VCaP (cell line): Measurements from ENCODE around the gene ATXN2.
"Not testable (repeated sequence)": the region's sequence is repeated elsewhere in the genome, so short reads cannot be mapped to it uniquely, and the experiment has no call there.

ENCODE experiments used
- H3K27ac ChIP-seq: fragments of 450-650 bp; 2 replicates; pipeline ENCODE4 v1.5.1; 2017
- TF ChIP-seq, protein P1 (sequence below): fragments of 450-650 bp; conservative IDR thresholded peaks from 2 replicates; pipeline ENCODE4 v1.5.1; 2017; ENCODE audit warnings: mild to moderate bottlenecking, moderate library complexity

The ATXN2 gene

DNA sequence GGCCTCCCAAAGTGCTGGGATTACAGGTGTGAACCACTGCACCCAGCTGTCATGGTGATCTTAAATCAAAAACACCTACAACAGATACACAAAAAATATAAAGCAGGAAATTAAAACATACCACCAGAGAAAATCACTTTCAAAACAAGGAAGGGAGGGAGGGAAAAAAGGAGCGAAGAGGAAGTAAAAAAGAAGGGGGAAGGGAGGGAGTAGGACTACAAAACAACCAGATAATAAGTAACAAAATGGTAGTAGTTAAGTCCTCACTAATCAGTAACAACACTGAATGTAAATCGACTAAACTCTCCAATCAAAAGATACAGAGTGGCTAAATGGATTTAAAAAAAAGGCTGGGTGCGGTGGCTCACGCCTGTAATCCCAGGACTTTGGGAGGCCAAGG is 104.4 kb downstream of the ATXN2 start:
- TF ChIP-seq, protein P1, sequence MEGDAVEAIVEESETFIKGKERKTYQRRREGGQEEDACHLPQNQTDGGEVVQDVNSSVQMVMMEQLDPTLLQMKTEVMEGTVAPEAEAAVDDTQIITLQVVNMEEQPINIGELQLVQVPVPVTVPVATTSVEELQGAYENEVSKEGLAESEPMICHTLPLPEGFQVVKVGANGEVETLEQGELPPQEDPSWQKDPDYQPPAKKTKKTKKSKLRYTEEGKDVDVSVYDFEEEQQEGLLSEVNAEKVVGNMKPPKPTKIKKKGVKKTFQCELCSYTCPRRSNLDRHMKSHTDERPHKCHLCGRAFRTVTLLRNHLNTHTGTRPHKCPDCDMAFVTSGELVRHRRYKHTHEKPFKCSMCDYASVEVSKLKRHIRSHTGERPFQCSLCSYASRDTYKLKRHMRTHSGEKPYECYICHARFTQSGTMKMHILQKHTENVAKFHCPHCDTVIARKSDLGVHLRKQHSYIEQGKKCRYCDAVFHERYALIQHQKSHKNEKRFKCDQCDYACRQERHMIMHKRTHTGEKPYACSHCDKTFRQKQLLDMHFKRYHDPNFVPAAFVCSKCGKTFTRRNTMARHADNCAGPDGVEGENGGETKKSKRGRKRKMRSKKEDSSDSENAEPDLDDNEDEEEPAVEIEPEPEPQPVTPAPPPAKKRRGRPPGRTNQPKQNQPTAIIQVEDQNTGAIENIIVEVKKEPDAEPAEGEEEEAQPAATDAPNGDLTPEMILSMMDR = no peak
- no peak overlapping the region for H3K27ac ChIP-seq

DNA sequence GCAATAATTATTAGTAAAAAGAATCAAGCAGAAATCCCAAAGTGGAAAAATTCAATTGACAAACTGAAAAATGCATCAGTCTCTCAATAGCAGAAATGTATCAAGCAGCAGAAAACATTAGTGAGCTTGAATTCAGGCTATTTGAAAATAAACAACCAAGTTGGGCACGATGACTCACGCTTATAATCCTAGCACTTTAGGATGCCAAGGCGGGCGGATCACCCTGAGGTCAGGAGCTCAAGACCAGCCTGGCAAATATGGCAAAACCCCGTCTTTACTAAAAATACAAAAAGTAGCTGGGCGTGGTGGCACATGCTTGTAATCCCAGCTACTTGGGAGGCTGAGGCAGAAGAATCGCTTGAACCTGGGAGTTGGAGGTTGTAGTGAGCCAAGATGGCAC is 106.1 kb downstream of the ATXN2 start:
- H3K27ac ChIP-seq = not testable (repeated sequence)

DNA sequence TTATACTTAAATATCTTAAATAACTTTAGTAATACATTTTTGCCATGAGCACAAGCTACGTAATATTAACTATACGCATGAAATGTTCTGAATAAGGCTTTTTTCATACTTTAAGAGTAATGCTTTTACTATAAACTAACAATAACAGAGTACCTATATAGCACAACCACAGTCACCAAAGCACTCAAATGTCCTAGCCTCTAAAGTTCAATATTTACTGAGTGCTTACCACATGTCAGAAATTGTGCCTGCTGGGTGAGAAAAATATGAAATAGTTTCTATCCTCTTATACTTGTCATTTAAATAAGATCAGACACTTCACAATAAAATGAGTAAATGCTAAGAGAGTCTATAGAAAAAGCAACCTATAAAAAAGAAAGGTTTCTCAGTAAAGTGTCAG is 110.3 kb downstream of the ATXN2 start:
- no peak overlapping the region for H3K27ac ChIP-seq
- TF ChIP-seq, protein P1 = no peak

DNA sequence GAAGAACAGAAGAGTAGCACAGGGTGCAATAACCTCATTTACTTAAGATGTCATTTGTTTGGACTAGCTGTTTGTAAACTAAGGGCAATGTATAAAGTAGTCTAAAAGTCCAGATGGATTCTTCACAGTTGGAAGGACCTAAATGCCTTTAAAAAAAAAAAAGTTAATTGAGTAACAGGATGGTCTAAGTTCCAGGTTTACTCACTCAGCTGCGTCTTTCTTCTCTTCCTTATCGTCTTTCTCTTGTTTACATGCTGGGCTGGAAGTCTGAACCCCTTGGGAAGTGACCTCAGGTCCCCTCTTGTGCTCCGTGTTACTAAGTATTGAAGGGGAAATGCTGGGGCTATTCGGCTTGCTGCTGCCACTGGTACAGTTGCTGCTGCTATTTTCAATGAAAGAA is 110.8 kb downstream of the ATXN2 start:
- TF ChIP-seq, protein P1 = no peak
- no peak overlapping the region for H3K27ac ChIP-seq

DNA sequence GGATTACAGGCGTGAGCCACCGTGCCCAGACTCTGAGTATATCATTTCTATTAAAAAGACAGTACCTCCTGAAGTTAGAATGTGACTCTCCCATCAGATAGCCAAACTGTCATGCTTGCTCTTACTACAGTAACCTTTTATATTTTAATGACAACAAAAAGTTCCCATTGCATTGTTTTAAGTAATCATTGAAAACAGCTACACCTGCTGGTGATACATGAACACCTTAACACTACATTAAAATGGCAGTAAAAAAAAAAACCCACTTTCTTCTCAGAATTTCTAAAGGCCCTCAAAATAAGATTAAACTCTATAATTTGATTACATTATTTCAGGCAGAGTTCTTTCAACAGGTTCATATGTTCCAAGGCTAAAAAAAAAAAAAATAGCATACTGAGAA is 116.7 kb downstream of the ATXN2 start:
- TF ChIP-seq, protein P1 = peak; percentile 64
- no peak overlapping the region for H3K27ac ChIP-seq

DNA sequence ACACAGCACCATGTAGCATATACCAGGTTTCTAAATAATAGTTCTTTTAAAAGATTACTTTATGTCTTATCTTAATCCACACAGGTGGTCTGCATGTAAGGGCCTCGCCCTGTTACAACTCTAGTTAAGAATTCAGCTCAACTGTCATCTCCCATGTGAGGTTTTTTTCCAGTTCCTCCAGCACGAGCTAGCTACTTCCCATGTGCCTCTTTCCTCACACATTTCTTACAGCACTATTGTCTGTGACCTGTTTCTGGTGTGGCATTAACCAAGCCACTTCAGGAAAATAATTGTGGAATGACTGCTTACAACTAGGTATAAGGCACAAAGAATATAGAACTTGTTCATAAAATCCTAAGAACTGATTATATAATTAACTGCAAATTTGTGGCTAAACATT is 127.9 kb downstream of the ATXN2 start:
- TF ChIP-seq, protein P1 = no peak
- H3K27ac ChIP-seq = no peak overlapping the region

DNA sequence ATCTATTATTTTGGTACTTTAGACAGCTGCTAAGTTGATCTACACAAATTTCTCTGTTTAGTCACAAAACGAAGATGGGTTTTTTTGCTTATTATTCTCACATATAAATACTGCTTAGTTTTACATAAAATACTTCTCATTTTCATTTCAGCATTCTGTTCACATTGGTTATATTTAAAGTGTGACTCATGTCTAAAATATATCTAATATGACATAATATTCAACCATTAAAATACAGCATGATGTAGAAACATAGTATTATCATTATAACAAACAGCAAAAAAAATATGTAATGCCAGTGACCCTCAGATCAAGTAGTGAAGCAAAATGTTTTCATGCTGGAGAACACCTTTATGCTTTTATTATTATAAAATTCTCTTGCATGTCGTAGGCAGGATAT is 129.7 kb downstream of the ATXN2 start:
- TF ChIP-seq, protein P1 = no peak
- H3K27ac ChIP-seq = no peak overlapping the region

DNA sequence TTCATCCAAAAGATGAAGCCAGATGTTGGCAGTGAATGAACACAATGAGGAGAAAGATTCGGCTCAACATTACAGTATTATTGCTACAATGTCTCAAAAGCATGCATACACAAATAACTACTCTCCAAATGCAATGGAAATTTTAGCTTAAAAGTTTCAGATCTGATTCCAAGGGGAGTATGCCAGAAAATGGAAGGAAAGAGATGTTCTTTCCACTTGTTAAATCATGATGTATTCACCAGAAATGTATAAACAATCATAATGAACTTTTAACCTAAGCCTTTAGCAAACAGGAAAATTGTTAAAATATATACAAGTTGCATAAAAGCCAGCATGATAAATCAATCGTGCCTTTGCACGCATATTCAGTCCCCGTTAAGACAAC is 131.3 kb downstream of the ATXN2 start:
- TF ChIP-seq, protein P1 = no peak
- H3K27ac ChIP-seq = no peak overlapping the region
